Measurements from ENCODE around the gene LHCGR.

DNA sequence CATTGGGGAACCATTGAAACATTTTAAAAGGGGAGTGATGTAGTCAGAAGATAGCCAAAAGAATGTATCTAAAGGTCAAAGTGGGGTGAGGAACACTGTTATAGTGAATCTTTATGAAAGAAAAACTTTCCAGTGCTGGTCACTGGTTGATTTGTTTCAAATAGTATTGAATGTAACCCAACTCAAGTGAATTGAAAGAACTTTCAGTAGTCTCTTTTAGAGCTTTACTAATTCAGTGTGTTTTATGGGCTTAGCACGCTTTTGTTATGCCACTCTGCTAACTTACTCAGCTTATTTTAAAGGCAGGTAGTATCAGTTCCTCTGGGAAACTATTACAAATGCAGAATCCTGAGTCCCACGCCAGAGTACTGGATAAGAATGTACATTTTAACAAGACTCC, 80.6 kb downstream of the LHCGR start:
- TF ChIP-seq, protein P1, sequence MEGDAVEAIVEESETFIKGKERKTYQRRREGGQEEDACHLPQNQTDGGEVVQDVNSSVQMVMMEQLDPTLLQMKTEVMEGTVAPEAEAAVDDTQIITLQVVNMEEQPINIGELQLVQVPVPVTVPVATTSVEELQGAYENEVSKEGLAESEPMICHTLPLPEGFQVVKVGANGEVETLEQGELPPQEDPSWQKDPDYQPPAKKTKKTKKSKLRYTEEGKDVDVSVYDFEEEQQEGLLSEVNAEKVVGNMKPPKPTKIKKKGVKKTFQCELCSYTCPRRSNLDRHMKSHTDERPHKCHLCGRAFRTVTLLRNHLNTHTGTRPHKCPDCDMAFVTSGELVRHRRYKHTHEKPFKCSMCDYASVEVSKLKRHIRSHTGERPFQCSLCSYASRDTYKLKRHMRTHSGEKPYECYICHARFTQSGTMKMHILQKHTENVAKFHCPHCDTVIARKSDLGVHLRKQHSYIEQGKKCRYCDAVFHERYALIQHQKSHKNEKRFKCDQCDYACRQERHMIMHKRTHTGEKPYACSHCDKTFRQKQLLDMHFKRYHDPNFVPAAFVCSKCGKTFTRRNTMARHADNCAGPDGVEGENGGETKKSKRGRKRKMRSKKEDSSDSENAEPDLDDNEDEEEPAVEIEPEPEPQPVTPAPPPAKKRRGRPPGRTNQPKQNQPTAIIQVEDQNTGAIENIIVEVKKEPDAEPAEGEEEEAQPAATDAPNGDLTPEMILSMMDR (IDR thresholded peaks at IDR 0.05) = no peak
- TF ChIP-seq POLR2A (IDR thresholded peaks at IDR 0.05) (no peak), EP300 (IDR thresholded peaks at IDR 0.05) (no peak)
